GM18861 (cell line): ENCODE data around the gene MAML2.

Experiments used
- ATAC-seq: cut with Tn5 transposase; IDR thresholded peaks from one replicate; pipeline ENCODE4 v1.9.1; 2021; ENCODE audit not compliant: unreplicated experiment

MAML2 gene

GRCh38 chr11:95994329-95994728 is 348.7 kb downstream of the MAML2 start:
- ATAC-seq, result no peak

DNA sequence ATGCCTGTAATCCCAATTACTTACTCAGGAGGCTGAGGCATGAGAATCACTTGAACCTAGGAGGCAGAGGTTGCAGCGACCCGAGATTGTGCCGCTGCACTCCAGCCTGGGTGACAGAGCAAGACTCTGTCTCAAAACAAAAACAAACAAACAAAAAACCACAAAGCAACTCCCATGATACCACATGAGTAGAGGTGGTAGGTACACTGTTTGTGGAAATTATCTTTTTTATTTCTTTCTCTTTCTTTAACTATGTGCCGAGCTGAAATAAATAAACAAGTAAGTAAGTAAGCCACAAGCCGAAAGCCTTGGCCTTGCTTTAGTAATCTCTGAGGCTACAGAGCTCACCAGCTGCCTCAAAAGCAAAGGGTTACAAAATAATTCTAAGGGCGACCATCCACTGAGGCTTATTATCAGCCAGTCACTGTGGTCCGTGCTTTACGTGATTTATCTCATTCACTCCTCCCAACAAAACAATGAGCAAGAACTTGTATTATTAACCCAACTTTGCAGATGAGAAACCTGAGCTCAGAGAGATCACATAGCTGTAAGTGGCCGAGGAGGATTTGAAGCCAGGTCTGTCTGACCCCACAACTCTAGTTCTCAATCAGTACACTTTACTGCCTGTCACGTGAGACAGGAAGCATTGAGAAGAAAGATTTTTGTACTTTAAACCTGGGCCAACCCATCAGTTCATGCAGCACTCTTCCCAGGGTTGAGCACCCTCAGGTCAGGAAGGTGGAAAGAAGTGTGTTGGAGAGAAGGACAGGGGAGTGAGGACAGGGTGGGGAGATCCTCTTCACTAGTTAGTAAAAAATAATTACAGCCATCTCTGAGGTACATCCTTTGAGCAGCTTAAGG is 349.3 kb downstream of the MAML2 start:
- ATAC-seq, result no peak

- no peak for ATAC-seq
Observed at GRCh38 chr11:95991545-95991944, 351.4 kb downstream of the MAML2 start.

DNA sequence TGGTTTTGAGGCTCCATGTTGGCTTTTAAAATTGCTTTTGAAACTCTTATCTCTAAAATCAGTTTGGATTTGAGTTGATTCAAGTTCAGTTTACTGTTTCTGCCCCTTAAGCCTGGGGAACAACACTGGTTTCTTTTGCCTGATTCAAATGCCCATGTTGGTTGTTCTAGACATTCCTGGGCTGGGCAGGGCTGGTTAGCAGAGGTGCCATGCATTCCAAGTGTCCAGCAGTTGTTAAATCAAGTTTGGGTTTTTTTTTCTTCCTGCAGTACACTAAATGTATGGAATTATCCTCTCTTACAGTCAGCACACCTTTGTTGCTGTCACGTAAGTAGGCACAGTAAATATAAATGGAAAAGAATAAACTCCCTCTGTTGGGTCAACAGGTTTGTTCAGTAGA is 351.9 kb downstream of the MAML2 start:
- ATAC-seq, result no peak

DNA sequence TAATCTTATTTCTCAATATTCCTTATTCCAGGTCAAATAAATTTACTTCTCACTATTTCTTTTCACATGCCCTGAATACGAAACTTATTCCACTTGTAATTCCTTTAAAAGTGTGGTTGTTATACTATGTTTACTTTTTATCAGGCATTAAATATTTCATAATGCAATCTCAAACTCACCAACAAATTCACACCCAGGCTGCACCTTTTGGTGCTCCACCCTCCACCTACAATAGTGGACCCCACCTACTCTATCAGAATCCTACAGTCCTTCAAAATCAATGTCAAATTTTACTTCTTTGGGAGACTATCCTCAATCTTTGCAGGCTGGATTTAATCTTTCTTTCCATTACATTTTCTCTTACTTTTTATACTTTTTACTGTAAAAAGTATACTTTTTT is 353.2 kb downstream of the MAML2 start:
- ATAC-seq, result no peak

DNA sequence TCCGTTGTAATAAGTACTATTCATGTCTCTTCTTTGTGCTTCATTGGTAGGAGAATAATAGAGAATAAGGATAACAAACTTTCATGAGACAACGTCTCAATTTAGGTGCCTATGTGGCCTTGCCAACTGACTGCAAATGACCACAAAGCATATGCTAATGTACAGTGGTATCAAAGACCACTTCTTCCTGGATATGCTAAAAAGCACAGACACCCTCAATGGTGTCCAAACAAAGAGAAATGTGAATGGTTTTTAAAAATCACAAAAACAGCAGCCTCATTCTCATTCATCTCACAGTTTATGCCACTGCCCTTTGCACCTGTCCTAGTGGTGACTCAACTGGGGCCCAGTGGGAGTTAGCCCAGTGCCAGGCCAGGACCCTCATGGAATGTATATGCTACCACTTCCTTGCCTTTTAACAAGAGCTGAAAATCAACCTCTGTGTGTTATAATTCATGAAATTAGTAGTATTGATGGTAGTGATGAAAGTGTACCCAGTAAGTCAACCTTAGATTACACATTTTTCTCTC is 353.9 kb downstream of the MAML2 start:
- ATAC-seq, result no peak

DNA sequence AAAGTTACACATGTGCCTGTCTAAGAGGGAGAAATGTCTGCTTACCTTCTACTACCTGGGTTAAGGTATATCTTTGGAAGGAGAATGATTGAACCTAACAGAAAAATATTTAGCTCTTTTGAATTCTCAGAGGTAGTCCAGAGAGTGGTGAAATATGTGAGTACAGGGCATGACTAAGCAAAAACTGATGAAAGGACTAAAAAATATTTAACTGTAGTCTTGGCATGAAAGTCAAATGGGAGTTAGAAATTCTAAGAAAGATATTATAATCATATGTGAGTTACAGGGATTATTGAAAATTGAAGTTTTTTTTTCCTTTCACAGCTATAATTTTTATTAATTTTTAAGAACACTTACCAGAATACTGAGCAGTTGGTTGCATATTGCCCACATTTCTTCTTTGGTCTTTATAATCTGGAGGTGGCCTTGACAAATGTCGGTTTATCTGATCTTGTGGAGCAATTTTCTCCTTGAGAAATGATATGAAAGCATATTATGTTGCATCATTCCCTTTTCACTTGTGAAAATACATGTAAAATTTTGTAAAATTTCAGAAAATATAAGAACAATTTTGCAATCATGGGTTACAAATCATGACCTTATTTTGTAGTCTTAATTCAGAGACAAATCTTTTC is 357.7 kb downstream of the MAML2 start:
- ATAC-seq, result no peak

DNA sequence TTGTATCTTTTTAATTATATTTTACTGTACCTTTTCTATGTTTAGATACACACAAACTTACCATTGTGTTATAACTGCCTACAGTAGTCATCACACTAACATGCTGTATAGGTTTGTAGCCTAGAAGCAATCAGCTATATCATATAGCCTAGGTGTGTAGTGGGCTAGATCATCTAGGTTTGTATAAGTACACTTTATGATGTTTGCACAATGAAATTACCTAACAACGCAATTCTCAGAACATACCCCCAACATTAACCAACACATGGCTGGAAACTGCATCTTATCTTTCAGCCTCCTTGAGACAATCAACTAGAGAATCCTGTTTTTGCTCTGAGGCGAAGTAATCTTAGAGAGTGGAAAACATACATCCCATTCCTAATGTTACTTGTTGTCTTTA is 358.9 kb downstream of the MAML2 start:
- ATAC-seq, result no peak

DNA sequence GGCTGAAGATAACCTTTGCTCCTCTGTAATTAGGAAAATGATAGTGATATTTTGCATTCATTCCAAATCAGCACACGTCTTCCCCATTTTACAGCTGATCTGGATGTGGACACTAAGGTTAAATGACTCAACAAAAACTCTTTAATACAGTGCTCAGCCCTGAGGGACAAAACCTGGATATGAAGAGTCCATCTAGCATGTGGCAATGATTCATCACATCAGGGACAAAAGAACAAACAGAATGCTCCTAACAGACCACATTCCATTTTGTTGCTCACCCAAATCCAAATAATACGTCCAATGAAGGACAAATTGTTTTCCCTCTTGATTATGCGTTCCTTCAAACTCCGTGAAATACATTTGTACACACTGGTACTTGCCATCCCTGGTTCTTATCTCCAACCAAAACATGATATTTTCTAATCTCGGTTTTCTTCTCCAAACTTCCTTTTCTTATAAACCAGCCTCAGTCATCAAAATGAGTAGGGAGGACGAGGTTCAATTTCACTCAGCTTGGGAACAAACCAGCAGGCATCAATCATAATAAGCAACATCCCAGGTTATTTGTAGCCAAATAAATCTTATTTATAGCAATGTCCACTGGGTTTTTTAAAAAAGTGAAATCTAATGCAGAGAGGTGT is 365.3 kb downstream of the MAML2 start:
- no peak for ATAC-seq

DNA sequence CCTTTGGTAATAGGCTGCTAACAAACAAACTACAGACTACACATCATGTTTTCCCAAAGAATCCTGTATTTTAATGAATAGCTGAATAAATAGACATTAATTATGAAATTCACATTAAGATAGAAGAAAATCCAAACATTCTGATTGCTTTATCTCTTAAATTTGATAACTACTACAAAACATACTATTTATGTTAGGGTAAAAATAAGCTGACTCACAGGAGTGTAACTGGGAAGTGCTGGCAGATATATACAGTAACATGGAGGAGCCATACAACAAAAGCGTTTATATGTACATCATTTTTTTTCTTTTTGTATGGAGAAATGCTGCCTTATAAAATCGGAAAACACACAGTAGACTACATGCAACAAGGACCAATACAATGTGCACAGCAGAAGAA is 366.4 kb downstream of the MAML2 start:
- no peak for ATAC-seq

GRCh38 chr11:95975343-95975742 is 367.7 kb downstream of the MAML2 start:
- no peak for ATAC-seq

GRCh38 chr11:95972060-95972459 is 370.9 kb downstream of the MAML2 start:
- ATAC-seq, result no peak

DNA sequence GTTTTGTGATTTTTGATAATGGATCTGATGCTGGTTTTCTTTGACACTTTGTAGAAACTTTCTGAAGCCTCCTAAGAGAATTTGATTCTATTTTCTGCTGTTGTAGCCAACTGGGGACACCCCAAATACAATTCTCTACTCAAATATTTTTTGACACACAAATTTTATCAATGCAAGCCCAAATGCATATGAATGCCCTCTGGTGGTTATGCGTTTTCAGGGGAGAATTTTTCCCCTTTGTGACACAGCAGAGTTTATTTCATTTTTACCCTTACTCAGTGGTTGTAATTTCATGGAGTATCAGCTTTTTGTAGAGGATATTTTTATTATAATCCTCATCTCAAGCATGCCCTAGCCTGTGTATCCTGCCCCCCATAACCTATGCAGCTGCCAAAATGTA is 374.4 kb downstream of the MAML2 start:
- ATAC-seq, result no peak

DNA sequence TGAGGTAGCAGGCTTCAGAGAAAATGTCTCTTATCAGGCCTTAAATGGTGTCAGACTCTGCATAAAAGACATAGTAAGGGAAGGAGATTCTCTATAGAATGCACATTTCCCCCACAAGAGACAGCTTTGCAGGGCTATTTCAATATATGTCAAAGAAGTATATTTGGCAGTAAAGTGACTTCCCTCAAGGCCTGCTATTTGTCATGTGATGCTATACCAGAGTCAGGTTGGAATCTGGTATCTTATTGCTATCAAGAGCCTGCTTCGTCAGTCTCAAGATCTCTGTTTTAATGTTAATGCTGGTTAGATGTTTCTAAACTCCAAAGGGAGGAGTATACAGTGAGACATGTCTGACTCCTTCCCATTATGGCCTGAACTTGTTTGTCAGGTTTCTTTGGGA is 378.7 kb downstream of the MAML2 start:
- ATAC-seq, result no peak

- no peak for ATAC-seq
Observed at GRCh38 chr11:95961758-95962157, 381.2 kb downstream of the MAML2 start.

GRCh38 chr11:95950905-95951304 is 392.1 kb downstream of the MAML2 start:
- ATAC-seq, result no peak

DNA sequence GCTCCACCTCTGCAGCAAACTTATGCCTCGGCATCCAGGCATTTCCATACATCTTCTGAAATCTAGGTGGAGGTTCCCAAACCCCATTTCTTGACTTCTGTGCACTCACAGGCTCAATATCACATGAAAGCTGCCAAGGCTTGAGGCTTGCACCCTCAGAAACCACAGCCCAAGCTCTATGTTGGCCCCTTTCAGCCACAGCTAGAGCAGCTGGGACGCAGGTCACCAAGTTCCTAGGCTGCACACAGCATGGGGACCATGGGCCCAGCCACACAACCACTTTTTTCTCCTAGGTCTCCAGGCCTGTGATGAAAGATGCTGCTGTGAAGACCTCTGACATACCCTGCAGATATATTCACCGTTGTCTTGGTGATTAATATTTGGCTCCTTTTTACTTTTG is 394.4 kb downstream of the MAML2 start:
- ATAC-seq, result no peak

DNA sequence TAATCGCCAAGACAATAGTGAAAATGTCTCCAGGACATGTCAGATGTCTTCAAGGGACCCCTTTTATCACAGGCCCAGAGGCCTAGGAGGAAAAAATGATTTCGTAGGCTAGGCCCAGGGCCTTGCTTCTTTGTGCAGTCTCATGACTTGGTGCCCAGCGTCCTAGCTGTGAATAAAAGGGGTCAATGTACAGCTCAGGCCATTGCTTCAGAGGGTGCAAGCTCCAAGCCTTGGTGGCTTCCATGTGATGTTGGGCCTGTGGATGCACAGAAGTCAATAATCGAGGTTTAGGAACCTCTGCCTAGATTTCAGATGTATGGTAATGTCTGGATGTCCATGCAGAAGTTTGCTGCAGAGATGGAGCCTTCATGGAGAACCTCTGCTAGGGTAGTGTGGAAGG is 398.4 kb downstream of the MAML2 start:
- no peak for ATAC-seq

- no peak for ATAC-seq
Observed at GRCh38 chr11:95943546-95943945, 399.4 kb downstream of the MAML2 start.

- ATAC-seq, result no peak
Observed at GRCh38 chr11:95939091-95939490, 403.9 kb downstream of the MAML2 start.

DNA sequence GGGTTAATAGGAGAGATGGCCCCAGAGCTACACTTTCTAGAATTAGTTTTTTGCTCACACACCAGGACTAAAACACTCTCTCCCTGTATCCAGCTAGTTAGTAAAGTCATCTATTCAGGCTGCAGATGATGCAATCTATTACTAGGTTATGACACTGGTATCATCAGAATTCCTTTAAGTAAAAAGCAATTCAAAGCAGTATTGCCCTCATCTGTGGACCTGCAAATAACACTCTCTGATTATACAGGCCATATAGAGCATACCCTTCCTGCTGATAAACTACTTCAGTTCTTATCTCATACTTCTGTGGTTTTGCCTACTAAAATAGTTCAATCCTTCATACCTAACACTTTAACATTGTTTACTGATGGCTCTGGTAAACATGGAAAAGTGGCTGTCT is 405.6 kb downstream of the MAML2 start:
- ATAC-seq, result no peak

- no peak for ATAC-seq
Observed at GRCh38 chr11:95933594-95933993, 409.4 kb downstream of the MAML2 start.
